Astrocyte of the cerebellum (primary cell): ENCODE measurements around the gene HBA1.
"Not testable (repeated sequence)": the region's sequence is repeated elsewhere in the genome, so short reads cannot be mapped to it uniquely, and the experiment has no call there.

Source experiments
- DNase-seq: peaks from one replicate; pipeline ENCODE4 v3.0.0-alpha.2; 2011; ENCODE audit warnings: low read depth
- H3K4me3 ChIP-seq: 2 replicates; pipeline ENCODE4 v1.5.1; 2011; ENCODE audit warnings: mild to moderate bottlenecking, low read depth, low read length, moderate library complexity
- in situ Hi-C: cut with HindIII; loops from 2 replicates; pipeline ENCODE4 v1.10.0; 2017; ENCODE audit warnings: low sequenced_read_pairs
- TF ChIP-seq, protein P1 (sequence below): IDR thresholded peaks from 2 replicates; pipeline ENCODE4 v1.5.1; 2012; ENCODE audit warnings: low read length, low read depth, moderate library complexity, mild to moderate bottlenecking; ENCODE audit errors: missing control alignments

HBA1 gene

GRCh38 chr16:149024-149660, 27.3 kb upstream of the HBA1 start:
- TF ChIP-seq, protein P1, sequence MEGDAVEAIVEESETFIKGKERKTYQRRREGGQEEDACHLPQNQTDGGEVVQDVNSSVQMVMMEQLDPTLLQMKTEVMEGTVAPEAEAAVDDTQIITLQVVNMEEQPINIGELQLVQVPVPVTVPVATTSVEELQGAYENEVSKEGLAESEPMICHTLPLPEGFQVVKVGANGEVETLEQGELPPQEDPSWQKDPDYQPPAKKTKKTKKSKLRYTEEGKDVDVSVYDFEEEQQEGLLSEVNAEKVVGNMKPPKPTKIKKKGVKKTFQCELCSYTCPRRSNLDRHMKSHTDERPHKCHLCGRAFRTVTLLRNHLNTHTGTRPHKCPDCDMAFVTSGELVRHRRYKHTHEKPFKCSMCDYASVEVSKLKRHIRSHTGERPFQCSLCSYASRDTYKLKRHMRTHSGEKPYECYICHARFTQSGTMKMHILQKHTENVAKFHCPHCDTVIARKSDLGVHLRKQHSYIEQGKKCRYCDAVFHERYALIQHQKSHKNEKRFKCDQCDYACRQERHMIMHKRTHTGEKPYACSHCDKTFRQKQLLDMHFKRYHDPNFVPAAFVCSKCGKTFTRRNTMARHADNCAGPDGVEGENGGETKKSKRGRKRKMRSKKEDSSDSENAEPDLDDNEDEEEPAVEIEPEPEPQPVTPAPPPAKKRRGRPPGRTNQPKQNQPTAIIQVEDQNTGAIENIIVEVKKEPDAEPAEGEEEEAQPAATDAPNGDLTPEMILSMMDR = no peak
- H3K4me3 ChIP-seq = no peak overlapping the region
- in situ Hi-C loops = no loop called here
- DNase-seq = no peak

DNA sequence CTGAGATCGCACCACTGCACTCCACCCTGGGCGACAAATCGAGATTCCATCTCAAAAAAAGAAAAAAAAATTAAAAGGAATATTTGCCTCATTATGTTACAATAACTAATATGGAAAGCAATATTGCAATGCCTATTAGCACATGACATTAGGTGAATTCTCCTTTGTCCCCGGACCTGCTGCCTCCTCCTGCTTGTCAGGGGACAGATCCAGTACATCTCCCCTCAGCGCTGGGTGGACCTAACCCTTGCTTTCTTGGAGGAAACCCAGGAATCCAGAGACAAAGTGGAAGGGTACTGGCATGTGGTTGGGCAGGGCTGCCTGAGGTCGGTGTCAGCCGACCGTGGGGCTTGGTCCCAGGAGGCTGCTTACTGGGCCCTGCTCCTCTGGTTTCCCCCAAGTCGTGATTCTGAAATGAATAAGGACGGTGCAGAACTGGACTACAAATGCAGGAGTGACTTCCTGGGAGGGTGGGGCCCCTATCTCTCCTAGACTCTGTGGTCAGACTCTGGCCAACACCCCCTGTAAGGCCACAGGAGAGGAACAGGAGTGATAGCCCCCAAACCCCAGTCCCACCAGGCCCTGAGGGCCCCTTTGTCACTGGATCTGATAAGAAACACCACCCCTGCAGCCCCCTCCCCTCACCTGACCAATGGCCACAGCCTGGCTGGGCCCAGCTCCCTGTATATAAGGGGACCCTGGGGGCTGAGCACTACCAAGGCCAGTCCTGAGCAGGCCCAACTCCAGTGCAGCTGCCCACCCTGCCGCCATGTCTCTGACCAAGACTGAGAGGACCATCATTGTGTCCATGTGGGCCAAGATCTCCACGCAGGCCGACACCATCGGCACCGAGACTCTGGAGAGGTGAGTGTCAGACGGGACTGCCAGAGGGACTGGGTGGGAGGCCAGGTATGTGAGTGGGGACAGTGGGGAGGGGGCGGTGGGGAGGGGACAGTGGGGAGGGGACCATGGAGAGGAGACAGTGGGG, 24.0 kb upstream of the HBA1 start, which contains the start of gene HBZ:
TSS of gene HBZ (plus strand) at position 504 of the 988 bp plus-strand sequence. CDS start at position 770, 266 bp downstream.
- in situ Hi-C loops = no loop called here
- TF ChIP-seq, protein P1 = no peak
- no peak for DNase-seq
- H3K4me3 ChIP-seq = no peak within 1 kb of the TSS

DNA sequence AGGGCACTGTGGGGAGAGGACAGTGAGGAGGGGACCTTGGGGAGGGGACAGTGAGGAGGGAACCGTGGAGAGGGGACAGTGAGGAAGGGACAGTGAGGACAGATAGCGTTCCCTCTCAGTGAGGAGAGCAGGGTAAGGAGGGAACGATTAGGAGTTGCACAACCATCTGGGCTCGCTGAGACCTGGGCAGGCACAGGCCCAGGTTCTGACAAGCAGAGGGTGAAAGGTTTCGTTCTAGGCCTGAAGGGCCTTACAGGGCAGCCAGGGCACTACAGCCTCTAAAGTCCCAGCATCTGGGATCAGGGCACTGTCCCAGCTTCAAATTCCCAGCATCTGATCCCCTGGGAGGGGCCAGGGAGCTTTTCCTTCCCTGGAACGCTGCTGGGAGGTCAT, 23.4 kb upstream of the HBA1 start:
- DNase-seq, in situ Hi-C loops, H3K4me3 ChIP-seq: not testable (repeated sequence)

GRCh38 chr16:153550-154216, 22.8 kb upstream of the HBA1 start:
- in situ Hi-C loops, DNase-seq, H3K4me3 ChIP-seq: not testable (repeated sequence)

DNA sequence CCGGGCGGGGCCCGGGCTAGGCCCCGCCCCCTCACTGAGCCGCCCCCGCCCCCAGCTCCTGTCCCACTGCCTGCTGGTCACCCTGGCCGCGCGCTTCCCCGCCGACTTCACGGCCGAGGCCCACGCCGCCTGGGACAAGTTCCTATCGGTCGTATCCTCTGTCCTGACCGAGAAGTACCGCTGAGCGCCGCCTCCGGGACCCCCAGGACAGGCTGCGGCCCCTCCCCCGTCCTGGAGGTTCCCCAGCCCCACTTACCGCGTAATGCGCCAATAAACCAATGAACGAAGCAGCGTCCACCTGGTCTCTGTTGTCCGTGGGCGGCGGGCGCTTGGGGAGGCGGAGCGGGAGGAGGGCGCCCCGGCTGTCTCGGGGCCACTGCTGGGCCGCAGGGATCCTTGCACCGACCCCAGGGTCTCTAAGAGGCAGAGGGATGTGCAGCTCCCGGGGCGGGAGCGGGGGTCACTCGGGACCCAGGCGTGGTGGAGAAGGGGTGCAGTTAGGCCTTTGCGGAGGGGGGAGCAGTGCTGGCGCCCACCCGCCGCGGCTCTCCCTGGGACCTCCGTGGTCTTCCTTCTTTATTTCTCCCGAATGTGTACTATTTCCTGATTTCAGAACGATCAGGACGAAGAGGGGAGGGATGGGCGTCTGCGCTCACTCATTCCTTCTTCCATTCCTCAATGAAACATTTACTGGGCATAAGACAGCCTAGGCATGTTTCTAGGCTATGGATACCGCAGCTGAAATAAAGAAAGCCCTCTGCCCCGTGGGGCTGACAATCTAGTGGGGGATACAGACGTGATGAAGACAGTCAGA, 22.1 kb upstream of the HBA1 start:
- in situ Hi-C loops = no loop called here
- H3K4me3 ChIP-seq = peak overlapping the region; percentile 46
- DNase-seq = no peak
- TF ChIP-seq, protein P1 = no peak

DNA sequence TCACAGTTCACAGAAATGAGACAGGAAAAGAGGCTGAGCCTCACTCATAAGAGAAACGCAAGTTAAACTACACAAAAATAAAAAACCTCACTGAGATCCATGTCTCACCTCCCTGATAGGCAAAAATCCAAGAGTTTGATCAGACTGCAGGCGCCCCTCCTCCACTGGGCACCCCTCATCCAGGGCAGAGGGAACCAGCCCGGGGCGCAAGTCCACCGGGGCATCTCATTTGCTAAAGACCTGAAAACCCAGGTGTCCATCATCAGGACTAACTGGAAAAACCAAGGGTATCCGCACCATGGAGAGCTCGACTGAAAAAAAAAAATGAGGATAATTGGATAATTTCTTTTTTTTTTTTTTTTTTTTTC, 21.5 kb upstream of the HBA1 start:
- in situ Hi-C loops = no loop called here
- no peak for DNase-seq
- TF ChIP-seq, protein P1 = no peak
- H3K4me3 ChIP-seq = peak overlapping the region; percentile 46

DNA sequence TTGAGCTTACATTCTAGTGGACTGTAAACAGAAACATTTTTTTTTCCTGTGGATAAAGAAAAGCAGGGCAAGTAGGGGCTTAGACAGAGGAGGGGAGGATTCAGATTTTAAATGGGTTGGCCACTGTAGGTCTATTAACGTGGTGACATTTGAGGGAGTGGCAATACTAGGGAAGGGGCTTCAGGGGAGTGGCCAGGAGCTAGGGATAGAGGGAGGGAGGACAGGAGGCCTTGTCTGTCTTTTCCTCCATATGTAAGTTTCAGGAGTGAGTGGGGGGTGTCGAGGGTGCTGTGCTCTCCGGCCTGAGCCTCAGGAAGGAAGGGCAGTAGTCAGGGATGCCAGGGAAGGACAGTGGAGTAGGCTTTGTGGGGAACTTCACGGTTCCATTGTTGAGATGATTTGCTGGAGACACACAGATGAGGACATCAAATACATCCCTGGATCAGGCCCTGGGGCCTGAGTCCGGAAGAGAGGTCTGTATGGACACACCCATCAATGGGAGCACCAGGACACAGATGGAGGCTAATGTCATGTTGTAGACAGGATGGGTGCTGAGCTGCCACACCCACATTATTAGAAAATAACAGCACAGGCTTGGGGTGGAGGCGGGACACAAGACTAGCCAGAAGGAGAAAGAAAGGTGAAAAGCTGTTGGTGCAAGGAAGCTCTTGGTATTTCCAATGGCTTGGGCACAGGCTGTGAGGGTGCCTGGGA, 17.2 kb upstream of the HBA1 start:
- no peak overlapping the region for H3K4me3 ChIP-seq
- TF ChIP-seq, protein P1 = no peak
- DNase-seq = no peak
- in situ Hi-C loops = no loop called here

- in situ Hi-C loops, H3K4me3 ChIP-seq, DNase-seq: not testable (repeated sequence)
Measured at GRCh38 chr16:160242-160641, 16.2 kb upstream of the HBA1 start.
